ENCODE measurements around the gene PRKAR2B. TPM values are rescaled to one million over a fixed set of nuclear protein-coding genes. Genes with fewer than 3 reads are reported as not detected.
A peak's percentile ranks its signal among the peaks of the same experiment; 100 is the strongest.

Gene PRKAR2B
- total RNA-seq, 4 donors from 2014 or later, result 17.5 to 30.5 (median 22.9) TPM

- TF ChIP-seq, protein P1, sequence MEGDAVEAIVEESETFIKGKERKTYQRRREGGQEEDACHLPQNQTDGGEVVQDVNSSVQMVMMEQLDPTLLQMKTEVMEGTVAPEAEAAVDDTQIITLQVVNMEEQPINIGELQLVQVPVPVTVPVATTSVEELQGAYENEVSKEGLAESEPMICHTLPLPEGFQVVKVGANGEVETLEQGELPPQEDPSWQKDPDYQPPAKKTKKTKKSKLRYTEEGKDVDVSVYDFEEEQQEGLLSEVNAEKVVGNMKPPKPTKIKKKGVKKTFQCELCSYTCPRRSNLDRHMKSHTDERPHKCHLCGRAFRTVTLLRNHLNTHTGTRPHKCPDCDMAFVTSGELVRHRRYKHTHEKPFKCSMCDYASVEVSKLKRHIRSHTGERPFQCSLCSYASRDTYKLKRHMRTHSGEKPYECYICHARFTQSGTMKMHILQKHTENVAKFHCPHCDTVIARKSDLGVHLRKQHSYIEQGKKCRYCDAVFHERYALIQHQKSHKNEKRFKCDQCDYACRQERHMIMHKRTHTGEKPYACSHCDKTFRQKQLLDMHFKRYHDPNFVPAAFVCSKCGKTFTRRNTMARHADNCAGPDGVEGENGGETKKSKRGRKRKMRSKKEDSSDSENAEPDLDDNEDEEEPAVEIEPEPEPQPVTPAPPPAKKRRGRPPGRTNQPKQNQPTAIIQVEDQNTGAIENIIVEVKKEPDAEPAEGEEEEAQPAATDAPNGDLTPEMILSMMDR (IDR thresholded peaks at IDR 0.05), result no peak
- TF ChIP-seq POLR2A (IDR thresholded peaks at IDR 0.05), result no peak
- no peaks in the 10 kb centered on the region for H3K27me3 ChIP-seq
- no peaks in the 10 kb centered on the region for H3K9me3 ChIP-seq
- no peak for DNase-seq
- intact Hi-C loops (cut with DNase I; ENCODE audit: low total_unique reads), result no loop called here
- no peak overlapping the region for H3K4me3 ChIP-seq
- no peaks in the 10 kb centered on the region for H3K36me3 ChIP-seq
- H3K4me1 ChIP-seq, result no peaks in the 10 kb centered on the region
- no peak overlapping the region for H3K27ac ChIP-seq
Observed at GRCh38 chr7:107012691-107013090, 31.8 kb upstream of the PRKAR2B start.

DNA sequence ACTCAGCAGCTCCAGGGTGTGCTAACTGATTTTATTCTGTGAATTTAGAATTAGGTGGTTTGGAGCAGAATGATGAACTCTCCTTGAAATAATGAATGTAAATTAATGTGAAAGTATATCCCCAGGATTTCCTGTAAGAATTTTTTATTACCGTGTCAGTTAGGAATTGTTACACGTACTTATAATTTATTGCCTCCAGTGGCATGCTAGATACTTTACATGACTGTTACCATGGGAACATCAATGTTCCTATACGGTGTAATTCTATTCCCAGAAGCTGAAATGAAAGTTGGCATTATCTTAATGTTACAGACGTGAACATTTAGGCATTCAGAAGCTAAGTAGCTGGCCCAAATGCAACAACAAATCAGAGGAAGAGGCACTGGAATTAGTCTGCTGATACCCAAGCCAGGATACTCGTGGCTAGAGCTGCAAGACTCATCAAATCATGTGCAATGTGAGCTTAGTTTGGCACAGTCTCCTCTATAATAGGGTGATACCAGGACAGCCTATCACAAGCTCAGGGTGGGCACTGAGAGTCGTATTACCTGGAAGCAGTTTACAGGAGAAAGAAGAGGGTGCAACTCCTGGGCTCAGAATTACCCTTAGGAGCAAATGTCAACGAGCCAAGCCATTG, 30.0 kb upstream of the PRKAR2B start:
- H3K4me3 ChIP-seq, result no peak overlapping the region
- H3K36me3 ChIP-seq, result no peaks in the 10 kb centered on the region
- TF ChIP-seq, protein P1 (IDR thresholded peaks at IDR 0.05), result no peak
- no peak for TF ChIP-seq POLR2A (IDR thresholded peaks at IDR 0.05)
- H3K27me3 ChIP-seq, result no peaks in the 10 kb centered on the region
- intact Hi-C loops (cut with DNase I; ENCODE audit: low total_unique reads), result no loop called here
- DNase-seq, result no peak
- no peak overlapping the region for H3K27ac ChIP-seq
- H3K9me3 ChIP-seq, result no peaks in the 10 kb centered on the region
- H3K4me1 ChIP-seq, result no peaks in the 10 kb centered on the region

- Histone ChIP-seq H3K36me3 (no peaks in the 10 kb centered on the region), H3K27me3 (no peaks in the 10 kb centered on the region), H3K4me1 (no peaks in the 10 kb centered on the region), H3K9me3 (no peaks in the 10 kb centered on the region), H3K27ac (no peak overlapping the region), H3K4me3 (no peak overlapping the region)
- TF ChIP-seq POLR2A (IDR thresholded peaks at IDR 0.05), result no peak
- DNase-seq, result no peak
- intact Hi-C loops (cut with DNase I; ENCODE audit: low total_unique reads), result no loop called here
Observed at GRCh38 chr7:107016312-107016711, 28.2 kb upstream of the PRKAR2B start.

DNA sequence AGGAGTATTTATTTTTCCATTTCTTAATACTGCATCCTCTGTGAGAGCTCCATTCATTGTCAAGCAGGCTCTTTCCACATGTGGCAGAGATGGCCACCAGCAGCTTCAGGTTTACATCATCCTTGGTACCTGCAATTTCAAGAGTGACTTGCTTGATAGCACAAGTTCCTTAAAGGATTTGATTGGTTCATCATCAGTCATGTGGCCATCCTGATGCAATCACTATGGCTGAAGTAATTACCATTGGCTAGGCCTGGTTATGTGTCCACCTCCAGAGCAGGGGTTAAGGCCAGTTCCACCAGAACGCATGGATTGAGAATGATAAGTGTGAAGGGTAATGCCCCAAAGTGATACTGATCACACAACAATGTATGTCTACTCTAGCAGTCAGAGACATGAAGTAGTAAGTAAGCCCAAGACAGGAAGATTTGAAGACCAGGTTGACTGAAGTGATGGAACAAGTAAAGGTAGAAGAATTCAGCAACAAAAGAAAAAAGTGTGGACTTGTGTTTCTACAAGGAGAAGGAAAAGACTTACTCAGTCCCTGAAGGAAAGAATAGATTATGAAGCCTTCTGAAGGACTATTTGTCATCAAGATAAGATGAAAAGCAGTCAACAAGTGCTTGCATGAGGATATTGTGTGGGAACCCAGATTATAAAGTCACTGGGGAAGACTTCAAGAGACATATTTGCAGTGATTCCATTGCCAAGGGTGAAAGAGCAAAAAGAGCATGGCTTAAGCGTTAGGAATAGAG, 26.4 kb upstream of the PRKAR2B start:
- H3K4me3 ChIP-seq, result no peak overlapping the region
- no peak for DNase-seq
- H3K36me3 ChIP-seq, result no peaks in the 10 kb centered on the region
- intact Hi-C loops (cut with DNase I; ENCODE audit: low total_unique reads), result no loop called here
- no peaks in the 10 kb centered on the region for H3K4me1 ChIP-seq
- peak overlapping the region in 1 of 2 donors; percentile 38 for H3K27ac ChIP-seq
- no peaks in the 10 kb centered on the region for H3K9me3 ChIP-seq
- no peaks in the 10 kb centered on the region for H3K27me3 ChIP-seq
- no peak for TF ChIP-seq POLR2A (IDR thresholded peaks at IDR 0.05)
- TF ChIP-seq, protein P1 (IDR thresholded peaks at IDR 0.05), result no peak

DNA sequence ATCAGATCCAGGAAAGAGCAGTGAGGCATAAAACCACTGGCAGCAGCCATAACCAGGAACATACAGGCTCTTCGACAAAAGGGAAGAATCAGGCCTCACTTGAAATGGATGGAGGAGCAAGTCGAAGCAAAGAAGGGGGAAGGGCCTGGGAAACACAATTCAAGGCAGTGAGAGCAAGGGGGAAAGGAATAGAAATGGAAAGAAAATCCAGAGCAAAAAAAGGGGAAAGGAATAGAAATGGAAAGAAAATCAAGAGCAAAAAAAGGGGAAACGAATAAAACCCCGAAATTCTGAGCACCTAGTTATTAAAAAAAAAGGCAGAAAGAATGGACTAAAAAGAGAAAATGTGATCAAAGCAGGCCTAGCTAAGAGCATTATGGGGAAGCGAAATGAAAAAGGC, 24.1 kb upstream of the PRKAR2B start:
- Histone ChIP-seq H3K4me3 (no peak overlapping the region), H3K36me3 (no peaks in the 10 kb centered on the region), H3K27me3 (no peaks in the 10 kb centered on the region), H3K9me3 (no peaks in the 10 kb centered on the region), H3K4me1 (no peaks in the 10 kb centered on the region), H3K27ac (no peak overlapping the region)
- no peak for DNase-seq
- intact Hi-C loops (cut with DNase I; ENCODE audit: low total_unique reads), result no loop called here
- TF ChIP-seq, protein P1 (IDR thresholded peaks at IDR 0.05), result no peak
- no peak for TF ChIP-seq POLR2A (IDR thresholded peaks at IDR 0.05)

All from uterus (tissue), 4 donors.